Cortex of kidney (tissue), 1 donor: ENCODE results near the gene ELOVL6.
"Not testable (repeated sequence)": the region's sequence is repeated elsewhere in the genome, so short reads cannot be mapped to it uniquely, and the experiment has no call there.

Experiments used
- DNase-seq: peaks from one replicate; lab custom pipeline; 2025; lab: John Stamatoyannopoulos, UW

Gene ELOVL6

GRCh38 chr4:110160618-110161017 is 37.8 kb downstream of the ELOVL6 start:
- DNase-seq = no peak

DNA sequence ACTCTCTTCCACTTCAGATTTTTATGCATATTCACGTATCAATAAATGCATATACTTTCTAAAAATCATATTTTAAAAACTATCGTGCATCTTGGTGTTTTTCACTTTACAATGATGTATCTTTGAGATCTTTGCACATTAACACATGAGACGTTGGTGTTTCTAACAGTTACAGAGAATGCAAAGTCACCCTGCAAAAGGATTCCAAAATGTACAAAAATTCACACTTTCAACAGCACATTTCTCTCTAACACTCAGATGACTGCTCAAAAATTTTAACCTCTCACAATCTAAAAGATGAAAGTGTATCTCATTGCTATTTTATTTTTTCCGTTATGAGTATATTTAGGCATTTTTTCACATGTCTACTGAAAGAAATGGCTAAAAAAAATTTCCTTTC is 38.9 kb downstream of the ELOVL6 start:
- DNase-seq = no peak

DNA sequence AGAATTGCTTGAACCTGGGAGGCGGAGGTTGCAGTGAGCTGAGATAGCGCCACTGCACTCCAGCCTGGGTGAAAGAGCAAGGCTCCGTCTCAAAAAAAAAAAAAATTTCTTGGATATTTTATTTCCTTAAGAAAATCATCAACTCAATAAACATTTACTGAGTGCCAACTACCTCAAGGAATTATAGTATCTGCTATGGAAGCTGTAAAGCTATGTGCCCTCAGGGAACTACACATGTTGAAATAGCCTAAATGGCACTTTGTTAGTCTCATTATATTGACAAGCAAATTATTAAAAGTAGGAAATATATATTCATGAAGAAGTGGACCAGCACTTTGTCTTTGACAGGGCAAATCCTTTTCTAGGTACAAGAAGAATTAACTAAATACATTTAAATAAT is 40.8 kb downstream of the ELOVL6 start:
- no peak for DNase-seq

GRCh38 chr4:110157166-110157565 is 41.2 kb downstream of the ELOVL6 start:
- not testable (repeated sequence) for DNase-seq

GRCh38 chr4:110156442-110156841 is 42.0 kb downstream of the ELOVL6 start:
- no peak for DNase-seq

DNA sequence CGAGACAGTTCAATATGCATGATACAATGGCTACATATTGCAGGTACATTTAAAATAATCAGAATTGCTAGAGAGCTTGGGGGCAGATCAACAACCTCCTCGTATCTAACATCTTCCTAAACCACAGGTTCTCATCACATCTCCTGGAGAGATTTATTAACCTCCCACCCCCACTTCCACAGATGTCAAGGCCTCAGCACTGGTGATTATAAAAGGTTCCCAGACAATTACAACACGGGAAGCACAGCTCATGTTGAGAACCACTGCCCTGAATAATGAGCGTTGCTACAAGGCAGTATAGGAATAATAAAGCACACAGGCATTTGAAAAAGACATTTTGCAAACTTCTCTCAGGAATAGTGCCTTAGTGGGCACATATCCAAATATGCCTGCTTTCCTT is 42.8 kb downstream of the ELOVL6 start:
- DNase-seq = no peak

DNA sequence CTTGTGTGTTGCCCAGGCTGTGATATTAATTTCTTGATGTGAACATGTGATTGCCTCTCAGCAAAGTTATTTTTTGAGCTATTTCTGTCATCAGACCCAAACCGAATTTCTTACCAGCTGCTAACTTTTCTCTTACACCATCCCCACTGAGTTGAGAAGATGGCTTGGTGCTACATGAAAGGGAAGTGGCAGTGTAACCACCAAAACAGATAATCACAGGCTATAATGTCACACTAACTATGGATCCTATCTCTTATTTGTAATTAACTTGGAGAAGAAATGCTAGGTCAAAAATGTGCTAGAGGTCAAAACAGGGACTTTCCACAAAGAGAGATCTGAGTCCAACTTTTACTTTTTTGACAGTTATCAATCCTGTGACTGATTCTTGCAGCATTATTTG is 43.8 kb downstream of the ELOVL6 start:
- no peak for DNase-seq

GRCh38 chr4:110152386-110152785 is 46.0 kb downstream of the ELOVL6 start:
- no peak for DNase-seq

DNA sequence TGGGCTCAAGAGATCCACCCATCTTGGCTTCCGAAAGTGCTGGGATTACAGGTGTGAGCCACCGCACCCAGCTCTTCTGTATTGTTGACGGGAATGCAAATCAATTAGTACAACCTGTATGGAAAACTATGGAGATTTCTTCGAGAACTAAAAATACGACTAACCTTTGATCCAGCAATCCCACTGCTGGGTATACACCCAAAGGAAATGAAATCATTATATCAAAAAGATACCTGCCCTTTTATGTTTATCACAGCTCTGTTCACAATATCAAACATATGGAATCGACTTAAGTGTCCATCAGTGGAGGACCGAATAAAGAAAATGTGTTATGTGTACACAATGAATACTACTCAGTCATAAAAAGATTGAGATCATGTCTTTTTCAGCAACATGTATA is 49.3 kb downstream of the ELOVL6 start:
- no peak for DNase-seq

GRCh38 chr4:110142461-110142860 is 56.0 kb downstream of the ELOVL6 start:
- DNase-seq = no peak

DNA sequence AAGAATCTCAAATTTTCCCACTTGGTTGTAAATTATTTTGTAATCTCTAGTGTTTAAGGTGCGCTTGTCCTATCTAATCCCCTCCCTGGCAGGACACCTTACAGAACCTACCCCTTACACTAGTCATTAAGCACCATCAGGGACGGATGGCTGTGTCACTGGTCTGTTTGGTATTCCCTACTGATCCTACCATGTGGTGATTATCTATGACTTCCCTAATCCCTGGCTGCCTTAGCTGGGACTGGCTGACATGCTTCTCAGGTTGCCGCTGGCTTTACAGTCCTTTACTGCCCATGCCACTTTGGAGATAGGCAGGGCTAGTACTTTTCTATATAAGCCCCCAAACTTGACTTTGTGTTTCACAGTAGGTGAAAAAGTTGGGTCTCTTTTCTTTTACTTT is 58.6 kb downstream of the ELOVL6 start:
- DNase-seq = no peak

- no peak for DNase-seq
Observed at GRCh38 chr4:110139111-110139510, 59.3 kb downstream of the ELOVL6 start.

- no peak for DNase-seq
Observed at GRCh38 chr4:110138551-110138950, 59.9 kb downstream of the ELOVL6 start.

DNA sequence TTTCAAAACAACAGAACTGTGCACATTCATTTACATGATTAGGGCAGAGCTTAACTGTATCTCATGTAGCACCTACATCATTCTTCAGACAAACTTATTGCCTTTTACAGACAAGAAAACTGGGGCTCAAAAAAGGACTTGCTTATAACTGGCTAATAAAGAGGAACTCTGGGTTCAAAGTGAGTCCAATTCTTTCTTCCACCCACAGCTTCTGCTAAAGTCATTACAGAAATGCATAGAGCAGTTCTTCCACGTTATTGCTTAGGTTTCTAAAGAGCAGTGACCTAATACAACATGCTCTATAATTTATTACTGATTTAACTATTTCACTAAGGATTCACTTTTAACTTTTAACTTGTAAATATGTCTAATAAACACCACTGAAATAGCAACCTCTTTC is 60.6 kb downstream of the ELOVL6 start:
- no peak for DNase-seq

GRCh38 chr4:110135523-110135922 is 62.9 kb downstream of the ELOVL6 start:
- no peak for DNase-seq

GRCh38 chr4:110135076-110135475 is 63.3 kb downstream of the ELOVL6 start:
- DNase-seq = no peak

DNA sequence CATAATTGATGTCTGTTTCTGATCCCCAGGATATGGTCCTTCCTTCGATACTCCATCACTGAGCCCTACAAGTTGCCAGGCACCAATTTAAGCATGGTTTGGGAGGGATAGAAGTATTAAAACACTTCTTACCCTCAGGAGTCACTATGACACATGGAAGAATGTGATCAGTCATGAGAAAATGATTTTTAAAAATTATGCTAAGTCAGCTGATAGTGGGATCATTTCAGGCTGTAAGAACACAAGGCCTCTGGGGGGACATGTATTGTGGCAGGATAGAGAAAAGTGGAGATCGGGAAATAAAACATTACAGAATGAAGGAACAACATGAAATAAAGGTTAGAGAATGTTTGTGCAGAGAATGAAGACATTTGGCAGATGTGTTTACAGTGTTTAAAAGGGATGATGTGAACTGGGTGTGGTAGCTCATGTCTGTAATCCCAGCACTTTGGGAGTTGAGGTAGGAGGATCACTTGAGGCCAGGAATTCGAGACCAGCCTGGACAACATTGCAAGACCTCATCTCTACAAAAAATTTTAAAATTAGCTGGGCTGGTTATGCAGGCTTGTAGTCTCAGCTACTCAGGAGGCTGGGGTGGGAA is 64.0 kb downstream of the ELOVL6 start:
- DNase-seq = no peak

GRCh38 chr4:110132816-110133719 is 65.3 kb downstream of the ELOVL6 start:
- DNase-seq = no peak

DNA sequence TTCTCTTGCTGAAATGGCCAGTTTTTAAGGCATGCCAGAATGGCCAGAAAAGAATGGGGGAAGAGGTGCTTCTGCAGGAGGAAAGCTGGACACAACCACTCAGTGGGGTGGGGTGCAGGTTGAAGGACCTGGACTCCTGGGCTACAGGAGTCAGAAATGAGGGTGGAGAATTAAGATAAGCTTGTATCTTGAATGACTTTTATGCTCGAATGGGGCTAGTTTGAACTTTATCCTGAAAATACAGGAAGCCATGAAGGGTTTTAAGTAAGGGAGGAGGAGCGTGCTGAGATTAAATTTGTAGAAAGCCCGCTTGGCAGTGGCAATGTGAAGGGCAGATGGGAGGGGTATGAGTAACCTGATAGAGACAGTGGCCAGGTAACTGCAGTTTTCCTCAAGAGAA is 66.5 kb downstream of the ELOVL6 start:
- no peak for DNase-seq

GRCh38 chr4:110130576-110131358 is 67.6 kb downstream of the ELOVL6 start:
- no peak for DNase-seq

DNA sequence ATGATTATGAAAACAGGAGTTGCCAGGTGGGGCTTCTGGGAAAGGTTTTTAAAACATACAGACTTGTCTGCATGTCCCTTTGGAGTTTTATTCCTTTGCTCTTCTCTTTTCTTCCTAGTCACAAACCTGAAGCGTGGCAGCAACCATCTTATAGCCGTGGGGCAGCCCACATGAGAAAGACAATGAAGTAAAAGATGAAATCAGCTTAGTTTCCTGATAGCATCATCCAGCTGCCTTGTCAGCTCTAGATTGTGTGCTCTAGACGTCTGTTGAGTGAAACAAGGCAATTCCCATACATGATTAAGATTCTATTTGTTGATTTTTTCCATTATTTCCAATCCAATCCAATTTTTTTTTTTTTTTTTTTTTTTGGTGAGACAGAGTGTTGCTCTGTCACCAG is 68.9 kb downstream of the ELOVL6 start:
- DNase-seq = no peak

GRCh38 chr4:110128472-110128919 is 69.9 kb downstream of the ELOVL6 start:
- DNase-seq = no peak

DNA sequence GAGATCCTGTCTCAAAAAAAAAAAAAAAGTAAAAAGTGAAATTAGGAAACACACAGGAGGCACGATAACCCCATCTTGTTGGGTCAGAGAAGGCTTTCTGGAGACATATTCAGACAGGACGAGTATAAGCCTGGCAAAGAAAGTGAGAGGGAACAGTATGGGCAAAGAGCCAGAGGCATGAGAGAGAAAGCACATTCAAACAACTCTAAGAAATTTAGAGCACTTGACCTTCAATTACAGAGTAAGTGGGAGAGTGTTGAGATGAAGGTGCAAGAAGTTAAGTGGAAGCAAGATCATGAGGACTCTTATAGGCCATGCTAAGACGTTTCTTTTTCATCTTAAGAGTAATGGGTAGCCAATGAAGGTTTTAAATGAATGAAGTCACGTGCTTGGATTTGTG is 70.4 kb downstream of the ELOVL6 start:
- no peak for DNase-seq
